OCI-LY7 (cell line): ENCODE measurements around the gene KCND3. TPM values are rescaled to one million over a fixed set of nuclear protein-coding genes. Genes with fewer than 3 reads are reported as not detected.
"Not testable (repeated sequence)": the region's sequence is repeated elsewhere in the genome, so short reads cannot be mapped to it uniquely, and the experiment has no call there.

Source experiments
- BruUV-seq: library from RNA; stranded (reverse); fragments of 400-500 nt; replicated peaks from 2 replicates; lab custom pipeline; 2021; lab: Mats Ljungman, UMichigan
- CTCF ChIA-PET: fragments of 300-600 bp; sonication (Branson Sonifier 250); formaldehyde crosslinking; loops from one replicate; lab custom pipeline; 2022; ENCODE audit warnings: antibody characterized with exemption; ENCODE audit not compliant: unreplicated experiment; lab: Charles Lee
- POLR2A ChIA-PET: fragments of 300-600 bp; sonication (Branson Sonifier 250); formaldehyde crosslinking; loops from one replicate; lab custom pipeline; 2022; ENCODE audit warnings: antibody characterized with exemption; lab: Charles Lee
- DNase-seq: peaks from one replicate; pipeline ENCODE4 v3.0.0-alpha.2; 2015; ENCODE audit warnings: low spot score
- H2AFZ ChIP-seq: fragments of 200-600 bp; sonication (generic), shearing (Covaris generic); 2 replicates; pipeline ENCODE4 v1.6.1; 2014; ENCODE audit warnings: mild to moderate bottlenecking, antibody characterized with exemption, low read length, moderate library complexity
- H3K27ac ChIP-seq: fragments of 200-600 bp; sonication (generic); 2 replicates; pipeline ENCODE4 v1.5.1; 2014; ENCODE audit warnings: mixed run types, low read depth, mild to moderate bottlenecking, moderate library complexity, low read length, inconsistent platforms; ENCODE audit not compliant: poor library complexity, severe bottlenecking
- H3K36me3 ChIP-seq: fragments of 200-600 bp; sonication (generic); 2 replicates; pipeline ENCODE4 v1.6.1; 2014; ENCODE audit warnings: mild to moderate bottlenecking, antibody characterized with exemption, low read length, moderate library complexity, mixed read lengths; ENCODE audit not compliant: insufficient read depth
- H3K4me1 ChIP-seq: fragments of 200-600 bp; sonication (generic); 2 replicates; pipeline ENCODE4 v1.5.1; 2014; ENCODE audit warnings: mild to moderate bottlenecking, low read length; ENCODE audit not compliant: insufficient read depth, poor library complexity, severe bottlenecking
- H3K4me2 ChIP-seq: fragments of 200-600 bp; sonication (generic); 2 replicates; pipeline ENCODE4 v1.6.1; 2014; ENCODE audit warnings: mild to moderate bottlenecking, low read length
- H3K4me3 ChIP-seq: fragments of 200-600 bp; sonication (generic); 2 replicates; pipeline ENCODE4 v1.5.1; 2014; ENCODE audit warnings: mild to moderate bottlenecking, low read depth, low read length; ENCODE audit not compliant: poor library complexity, severe bottlenecking
- H3K79me2 ChIP-seq: fragments of 200-600 bp; sonication (generic); 2 replicates; pipeline ENCODE4 v1.6.1; 2016; ENCODE audit warnings: low read depth, mild to moderate bottlenecking, low read length, moderate library complexity, mixed read lengths; ENCODE audit not compliant: insufficient read depth
- H3K9me2 ChIP-seq: fragments of 200-600 bp; sonication (generic); 2 replicates; pipeline ENCODE4 v1.6.1; 2016; ENCODE audit warnings: mild to moderate bottlenecking, low read length, mixed read lengths; ENCODE audit not compliant: insufficient read depth
- H3K9me3 ChIP-seq: fragments of 200-600 bp; sonication (generic); 2 replicates; pipeline ENCODE4 v1.6.1; 2014; ENCODE audit warnings: mild to moderate bottlenecking, mixed run types, low read length, mixed read lengths
- H4K20me1 ChIP-seq: fragments of 200-600 bp; sonication (generic); 2 replicates; pipeline ENCODE4 v1.6.1; 2014; ENCODE audit warnings: mild to moderate bottlenecking, antibody characterized with exemption, low read length, moderate library complexity, mixed read lengths; ENCODE audit not compliant: insufficient read depth
- EZH2phosphoT487 ChIP-seq: fragments of 200-600 bp; sonication (generic); IDR thresholded peaks from 2 replicates; pipeline ENCODE4 v1.6.1; 2018; ENCODE audit warnings: low read depth, borderline replicate concordance, mild to moderate bottlenecking, mixed run types, antibody characterized with exemption, low read length, moderate library complexity, mixed read lengths
- intact Hi-C: fragments of 100-400 bp; cut with micrococcal nuclease; formaldehyde crosslinking; loops from one replicate; pipeline ENCODE4 v1.10.0; 2022; ENCODE audit not compliant: unreplicated experiment
- total RNA-seq, 2 experiments: library from RNA; depleted of rRNA in 1 of 2; stranded (reverse); fragments of >200 nt in 1 of 2; shearing (Covaris generic) in 1 of 2; gene quantifications; 2 replicates each; pipeline ENCODE4 v1.2.3, GENCODE V29; 2014 to 2022
- TF ChIP-seq, protein P1 (sequence below): fragments of 200-600 bp; sonication (generic); conservative IDR thresholded peaks from 2 replicates; pipeline ENCODE4 v1.5.1; 2014; ENCODE audit warnings: mild to moderate bottlenecking, antibody characterized with exemption, low read length, moderate library complexity, mixed read lengths

The KCND3 gene
- total RNA-seq, 2 experiments from 2014 or later, result not detected

- Histone ChIP-seq H2AFZ (no peak overlapping the region), H3K9me2 (no peaks in the 10 kb centered on the region), H4K20me1 (no peaks in the 10 kb centered on the region), H3K27ac (no peak overlapping the region), H3K4me3 (no peak overlapping the region), H3K4me1 (peaks cover 27% of the 10 kb centered on the region), H3K9me3 (no peaks in the 10 kb centered on the region), H3K79me2 (no peaks in the 10 kb centered on the region), H3K4me2 (no peak overlapping the region), H3K36me3 (no peaks in the 10 kb centered on the region)
- intact Hi-C loops, result no loop called here
- no TSS peak for BruUV-seq
- POLR2A ChIA-PET, result interaction anchor here (0.6 kb wide), 1 partner anchor 152 kb away, joined by 3 read pairs; no protein-coding TSS in a partner anchor
- DNase-seq, result no peak
- TF ChIP-seq EZH2phosphoT487, result no peak
- TF ChIP-seq, protein P1, sequence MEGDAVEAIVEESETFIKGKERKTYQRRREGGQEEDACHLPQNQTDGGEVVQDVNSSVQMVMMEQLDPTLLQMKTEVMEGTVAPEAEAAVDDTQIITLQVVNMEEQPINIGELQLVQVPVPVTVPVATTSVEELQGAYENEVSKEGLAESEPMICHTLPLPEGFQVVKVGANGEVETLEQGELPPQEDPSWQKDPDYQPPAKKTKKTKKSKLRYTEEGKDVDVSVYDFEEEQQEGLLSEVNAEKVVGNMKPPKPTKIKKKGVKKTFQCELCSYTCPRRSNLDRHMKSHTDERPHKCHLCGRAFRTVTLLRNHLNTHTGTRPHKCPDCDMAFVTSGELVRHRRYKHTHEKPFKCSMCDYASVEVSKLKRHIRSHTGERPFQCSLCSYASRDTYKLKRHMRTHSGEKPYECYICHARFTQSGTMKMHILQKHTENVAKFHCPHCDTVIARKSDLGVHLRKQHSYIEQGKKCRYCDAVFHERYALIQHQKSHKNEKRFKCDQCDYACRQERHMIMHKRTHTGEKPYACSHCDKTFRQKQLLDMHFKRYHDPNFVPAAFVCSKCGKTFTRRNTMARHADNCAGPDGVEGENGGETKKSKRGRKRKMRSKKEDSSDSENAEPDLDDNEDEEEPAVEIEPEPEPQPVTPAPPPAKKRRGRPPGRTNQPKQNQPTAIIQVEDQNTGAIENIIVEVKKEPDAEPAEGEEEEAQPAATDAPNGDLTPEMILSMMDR, result no peak
- CTCF ChIA-PET, result interaction anchor here (1.0 kb wide), 1 partner anchor 9 kb away, joined by 6 read pairs; no protein-coding TSS in a partner anchor
Observed at GRCh38 chr1:111742938-111743549, 246.4 kb downstream of the KCND3 start.

DNA sequence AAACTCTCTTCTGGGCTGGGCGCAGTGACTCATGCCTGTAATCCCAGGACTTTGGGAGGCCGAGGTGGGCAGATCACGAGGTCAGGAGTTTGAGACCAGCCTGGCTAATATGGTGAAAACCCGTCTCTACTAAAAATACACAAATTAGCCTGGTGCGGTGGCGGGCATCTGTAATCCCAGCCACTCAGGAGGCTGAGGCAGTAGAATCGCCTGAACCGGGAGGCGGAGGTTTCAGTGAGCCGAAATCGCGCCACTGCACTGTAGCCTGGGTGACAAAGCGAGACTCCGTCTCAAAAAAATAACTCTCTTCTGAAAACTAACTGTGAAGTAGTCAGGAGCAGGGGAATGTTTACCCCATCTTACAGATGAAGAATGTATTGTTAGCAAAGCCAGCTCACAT lies 247.2 kb downstream of the KCND3 start:
- H3K27ac ChIP-seq, H3K4me3 ChIP-seq, H2AFZ ChIP-seq, BruUV-seq, intact Hi-C loops, POLR2A ChIA-PET, DNase-seq, H4K20me1 ChIP-seq, H3K79me2 ChIP-seq, H3K4me2 ChIP-seq, H3K9me3 ChIP-seq, CTCF ChIA-PET, H3K36me3 ChIP-seq, H3K9me2 ChIP-seq: not testable (repeated sequence)
- H3K4me1 ChIP-seq, result peaks cover 31% of the 10 kb centered on the region

DNA sequence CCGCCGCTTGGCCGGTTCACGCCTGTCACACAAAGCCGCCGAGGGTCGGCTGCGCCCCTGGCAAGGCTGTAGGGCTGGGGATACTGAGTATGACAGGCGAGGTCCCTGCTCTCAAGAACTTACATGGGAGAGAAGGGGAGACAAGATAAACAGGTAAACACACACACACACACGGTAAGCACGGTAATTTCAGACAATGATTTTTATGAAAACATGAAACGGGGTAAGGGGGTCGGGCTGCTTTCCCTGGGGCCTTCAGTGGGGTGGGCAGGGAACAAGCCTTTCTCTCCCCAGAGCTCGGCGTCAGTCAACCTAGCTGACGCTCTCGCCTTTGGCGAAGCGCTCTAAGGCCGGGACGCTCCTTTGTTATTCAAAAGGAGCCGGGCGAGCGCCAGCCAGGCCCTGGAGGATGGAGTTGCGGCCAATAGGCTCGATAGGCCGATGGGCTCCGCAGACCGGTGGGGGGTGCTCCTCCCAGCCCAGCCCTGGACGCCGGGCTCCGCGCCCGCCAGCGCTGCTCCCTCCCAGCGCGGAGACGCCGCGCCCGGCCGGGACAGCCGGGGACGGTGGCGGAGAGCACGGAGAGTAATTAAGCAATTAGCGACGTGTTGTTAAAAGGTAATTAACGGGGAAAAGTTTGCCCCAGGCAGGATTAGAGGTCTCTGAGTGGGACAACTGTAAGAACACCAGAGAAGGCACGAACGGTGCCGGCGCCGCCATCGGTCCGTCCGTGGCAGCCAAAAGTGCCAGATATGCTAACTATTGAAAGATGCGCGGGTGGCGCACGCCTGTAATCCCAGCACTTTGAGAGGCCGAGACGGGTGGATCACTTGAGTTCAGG lies 249.3 kb downstream of the KCND3 start:
- intact Hi-C loops, result loop anchor here (1.0 to 5.0 kb wide), 2 partner anchors 15 to 233 kb away; partner anchors contain the start of gene DDX20
- Histone ChIP-seq H3K9me2 (no peaks in the 10 kb centered on the region), H3K9me3 (no peaks in the 10 kb centered on the region), H3K4me2 (peak overlapping the region; percentile 88), H2AFZ (peak overlapping the region; percentile 73; the same call in 1 of the 2 replicates), H3K36me3 (no peaks in the 10 kb centered on the region), H3K79me2 (no peaks in the 10 kb centered on the region), H3K4me3 (peak overlapping the region; percentile 78), H3K4me1 (peaks cover 32% of the 10 kb centered on the region), H4K20me1 (no peaks in the 10 kb centered on the region), H3K27ac (no peak overlapping the region)
- ChIA-PET POLR2A (interaction anchor here (0.6 to 2.8 kb wide), 5 partner anchors 11 to 657 kb away, joined by 3 to 26 read pairs (median 6); no protein-coding TSS in a partner anchor), CTCF (interaction anchor here (1.6 kb wide), 1 partner anchor 11 kb away, joined by 13 read pairs; no protein-coding TSS in a partner anchor)
- TF ChIP-seq, protein P1, result 0 out of 2 replicates have a peak, but pooled peaks have one; percentile 25
- TF ChIP-seq EZH2phosphoT487, result no peak
- peak; percentile 57 for DNase-seq
- no TSS peak for BruUV-seq
